ENCODE data around the gene ZNF512.

DNA sequence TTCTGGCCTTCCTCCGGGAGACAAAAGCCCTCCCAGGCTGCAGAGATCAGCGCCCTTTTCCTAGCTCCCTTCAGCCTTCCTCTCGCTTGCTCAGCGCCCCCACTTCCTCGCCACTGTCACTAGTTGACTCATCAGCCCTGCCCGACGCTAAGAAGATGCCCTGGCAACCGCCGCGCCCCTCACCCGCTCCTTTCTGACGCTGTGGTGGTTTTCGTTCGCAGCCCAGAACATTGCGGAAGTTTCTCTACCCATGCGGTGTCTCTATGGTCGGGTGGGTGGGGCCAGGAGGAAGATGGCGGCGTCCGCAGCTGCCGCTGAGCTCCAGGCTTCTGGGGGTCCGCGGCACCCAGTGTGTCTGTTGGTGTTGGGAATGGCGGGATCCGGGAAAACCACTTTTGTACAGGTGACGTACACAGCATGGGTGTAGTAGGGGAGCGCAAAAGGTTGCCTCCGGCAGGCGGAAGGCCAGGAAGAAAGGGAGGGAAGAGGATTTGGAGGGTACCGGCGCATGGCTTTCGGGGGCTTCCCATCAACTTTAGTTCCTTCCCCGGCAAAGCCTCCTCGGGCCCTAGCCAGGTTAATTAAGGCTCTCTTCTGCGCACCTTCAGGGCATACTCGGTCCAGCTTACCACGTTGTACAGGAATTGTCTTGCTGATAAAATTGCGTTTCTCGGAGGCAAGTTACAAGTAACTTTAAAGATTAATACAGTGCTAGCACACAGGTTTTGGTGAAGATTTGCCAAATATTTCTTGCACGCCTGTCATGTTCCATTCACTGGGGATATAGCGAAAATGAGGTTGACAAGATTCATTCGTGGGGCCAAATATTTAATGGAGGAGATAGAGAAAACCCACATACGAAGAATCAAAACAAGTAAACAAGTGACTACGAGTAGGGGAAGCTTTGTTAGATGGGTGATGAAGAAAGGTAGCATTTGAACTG, 46.2 kb downstream of the ZNF512 start, which contains the start of the genes CCDC121 and GPN1:
- TF ChIP-seq POLR2AphosphoS5 (IDR thresholded peaks at IDR 0.05; ENCODE audit: low read depth, low read length) (peak; percentile 97), TAF1 (IDR thresholded peaks at IDR 0.05; ENCODE audit: borderline replicate concordance, low read depth, low read length) (peak; percentile 100), EP300 (IDR thresholded peaks at IDR 0.05; ENCODE audit: borderline replicate concordance in 1 of 2, low read depth in 1 of 2, low read length in 1 of 2) (peak; percentile 44 to 59; a peak in 2 of 4 replicates), FOXM1 (IDR thresholded peaks at IDR 0.05; ENCODE audit: low read depth) (no peak), JUND (IDR thresholded peaks at IDR 0.05) (peak; percentile 75), CHD2 (IDR thresholded peaks at IDR 0.05; ENCODE audit: low read length, partially characterized antibody) (peak; percentile 90), MEF2A (IDR thresholded peaks at IDR 0.05; ENCODE audit: borderline replicate concordance, low read depth) (no peak)
- TF ChIP-seq, protein P1, sequence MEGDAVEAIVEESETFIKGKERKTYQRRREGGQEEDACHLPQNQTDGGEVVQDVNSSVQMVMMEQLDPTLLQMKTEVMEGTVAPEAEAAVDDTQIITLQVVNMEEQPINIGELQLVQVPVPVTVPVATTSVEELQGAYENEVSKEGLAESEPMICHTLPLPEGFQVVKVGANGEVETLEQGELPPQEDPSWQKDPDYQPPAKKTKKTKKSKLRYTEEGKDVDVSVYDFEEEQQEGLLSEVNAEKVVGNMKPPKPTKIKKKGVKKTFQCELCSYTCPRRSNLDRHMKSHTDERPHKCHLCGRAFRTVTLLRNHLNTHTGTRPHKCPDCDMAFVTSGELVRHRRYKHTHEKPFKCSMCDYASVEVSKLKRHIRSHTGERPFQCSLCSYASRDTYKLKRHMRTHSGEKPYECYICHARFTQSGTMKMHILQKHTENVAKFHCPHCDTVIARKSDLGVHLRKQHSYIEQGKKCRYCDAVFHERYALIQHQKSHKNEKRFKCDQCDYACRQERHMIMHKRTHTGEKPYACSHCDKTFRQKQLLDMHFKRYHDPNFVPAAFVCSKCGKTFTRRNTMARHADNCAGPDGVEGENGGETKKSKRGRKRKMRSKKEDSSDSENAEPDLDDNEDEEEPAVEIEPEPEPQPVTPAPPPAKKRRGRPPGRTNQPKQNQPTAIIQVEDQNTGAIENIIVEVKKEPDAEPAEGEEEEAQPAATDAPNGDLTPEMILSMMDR (IDR thresholded peaks at IDR 0.05), result no peak
- TF ChIP-seq, protein P2, sequence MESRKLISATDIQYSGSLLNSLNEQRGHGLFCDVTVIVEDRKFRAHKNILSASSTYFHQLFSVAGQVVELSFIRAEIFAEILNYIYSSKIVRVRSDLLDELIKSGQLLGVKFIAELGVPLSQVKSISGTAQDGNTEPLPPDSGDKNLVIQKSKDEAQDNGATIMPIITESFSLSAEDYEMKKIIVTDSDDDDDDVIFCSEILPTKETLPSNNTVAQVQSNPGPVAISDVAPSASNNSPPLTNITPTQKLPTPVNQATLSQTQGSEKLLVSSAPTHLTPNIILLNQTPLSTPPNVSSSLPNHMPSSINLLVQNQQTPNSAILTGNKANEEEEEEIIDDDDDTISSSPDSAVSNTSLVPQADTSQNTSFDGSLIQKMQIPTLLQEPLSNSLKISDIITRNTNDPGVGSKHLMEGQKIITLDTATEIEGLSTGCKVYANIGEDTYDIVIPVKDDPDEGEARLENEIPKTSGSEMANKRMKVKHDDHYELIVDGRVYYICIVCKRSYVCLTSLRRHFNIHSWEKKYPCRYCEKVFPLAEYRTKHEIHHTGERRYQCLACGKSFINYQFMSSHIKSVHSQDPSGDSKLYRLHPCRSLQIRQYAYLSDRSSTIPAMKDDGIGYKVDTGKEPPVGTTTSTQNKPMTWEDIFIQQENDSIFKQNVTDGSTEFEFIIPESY (IDR thresholded peaks at IDR 0.05; ENCODE audit: borderline replicate concordance, low read depth), result 0 out of 2 replicates have a peak, but pooled peaks have one; percentile 52
- TF ChIP-seq, protein P3, sequence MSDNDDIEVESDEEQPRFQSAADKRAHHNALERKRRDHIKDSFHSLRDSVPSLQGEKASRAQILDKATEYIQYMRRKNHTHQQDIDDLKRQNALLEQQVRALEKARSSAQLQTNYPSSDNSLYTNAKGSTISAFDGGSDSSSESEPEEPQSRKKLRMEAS (IDR thresholded peaks at IDR 0.05; ENCODE audit: low read depth), result peak; percentile 93
